DMS53 treated with DMSO at 0.1 percent for 48 hours (cell line): Measurements from ENCODE around the gene ATG10.
"Not testable (repeated sequence)": the region's sequence is repeated elsewhere in the genome, so short reads cannot be mapped to it uniquely, and the experiment has no call there.

Experiments used
- DNase-seq: peaks from one replicate; lab custom pipeline; 2025; ENCODE audit not compliant: unreplicated experiment; lab: John Stamatoyannopoulos, UW

ATG10 gene

DNA sequence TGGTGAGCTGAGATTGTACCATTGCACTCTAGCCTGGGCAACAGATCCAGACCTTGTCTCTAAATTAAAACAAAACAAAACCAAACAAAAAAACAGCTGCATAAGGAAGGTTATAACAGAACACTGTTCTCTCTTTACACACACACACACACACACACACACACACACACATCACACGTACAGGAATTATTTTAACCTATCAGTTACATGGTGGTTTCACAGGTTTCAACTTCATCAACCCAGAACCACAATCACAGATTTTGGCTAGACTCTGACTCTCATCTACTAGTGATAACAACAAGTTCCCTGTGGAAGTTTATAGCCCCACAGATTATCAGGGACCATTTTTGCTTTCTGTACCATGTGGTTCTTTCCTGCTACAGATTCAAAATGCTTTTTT, 246.1 kb downstream of the ATG10 start:
- DNase-seq, result no peak

DNA sequence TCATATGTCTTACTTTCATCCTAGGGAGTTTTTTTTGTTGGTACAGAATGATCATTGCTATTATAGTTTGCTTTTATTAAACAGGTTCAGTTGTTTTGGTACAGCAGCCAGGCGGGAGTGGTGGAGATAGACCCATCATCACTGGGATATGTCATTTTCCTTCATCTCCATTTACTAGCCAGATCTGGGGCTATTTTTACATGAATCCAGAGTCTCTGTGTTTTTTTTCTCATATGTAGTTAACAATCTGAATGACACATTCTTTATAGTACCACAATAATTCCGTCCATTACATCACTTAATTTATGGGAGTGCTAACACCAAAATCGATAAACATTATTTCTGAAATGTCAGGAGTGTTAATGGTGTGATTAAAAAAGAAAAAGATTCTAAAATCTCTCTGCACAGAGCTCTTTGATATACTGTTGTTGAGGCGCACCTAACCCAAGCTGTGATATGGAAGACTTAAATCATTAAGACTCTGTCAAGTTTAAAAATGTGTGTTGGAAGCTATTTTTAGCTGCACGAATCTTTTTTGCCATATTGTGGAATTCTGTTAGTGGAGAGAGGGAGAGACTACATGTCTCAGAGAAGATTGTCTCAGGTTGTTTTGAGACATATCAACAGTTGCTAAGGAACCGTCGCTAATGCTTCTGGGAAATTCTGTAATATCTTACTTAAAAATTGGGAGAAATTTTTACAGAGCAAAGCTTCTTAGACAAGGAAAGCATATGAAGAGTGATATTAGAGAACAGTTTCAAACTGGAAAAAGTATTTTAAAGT, 246.7 kb downstream of the ATG10 start:
- DNase-seq, result no peak

GRCh38 chr5:82221020-82221419, 249.2 kb downstream of the ATG10 start:
- DNase-seq, result no peak

- no peak for DNase-seq
Observed at GRCh38 chr5:82222597-82223574, 251.1 kb downstream of the ATG10 start.

DNA sequence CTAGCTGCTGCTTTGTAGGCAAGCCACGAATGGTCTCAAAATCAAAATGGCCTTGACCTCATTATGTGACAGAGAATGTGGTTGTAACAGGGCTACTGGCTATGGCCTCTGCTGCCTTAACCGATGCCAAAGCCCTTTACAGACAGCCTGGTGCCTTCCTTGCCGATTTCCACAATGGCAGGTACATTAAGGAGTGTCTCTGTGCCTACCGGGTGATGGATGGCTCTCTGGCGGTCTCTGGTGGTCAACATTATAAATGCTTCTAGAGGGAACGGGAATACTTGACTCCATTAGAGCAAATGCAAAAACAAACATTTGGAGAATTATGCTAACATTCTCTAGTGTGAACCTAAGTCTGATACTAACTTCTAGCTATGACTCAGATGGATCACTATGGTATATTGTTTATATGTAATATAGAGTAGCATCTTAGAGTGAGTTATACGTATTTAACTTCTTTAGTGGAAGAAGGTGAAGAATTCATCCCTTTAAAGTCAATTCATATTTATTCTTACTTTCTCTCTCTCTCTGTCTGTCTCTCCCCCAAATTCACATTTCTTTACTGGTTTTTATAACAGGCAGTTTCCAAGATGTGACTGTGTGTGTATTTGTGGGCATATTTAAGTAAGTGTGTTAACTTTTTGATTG, 253.8 kb downstream of the ATG10 start:
- peak; percentile 71 for DNase-seq

DNA sequence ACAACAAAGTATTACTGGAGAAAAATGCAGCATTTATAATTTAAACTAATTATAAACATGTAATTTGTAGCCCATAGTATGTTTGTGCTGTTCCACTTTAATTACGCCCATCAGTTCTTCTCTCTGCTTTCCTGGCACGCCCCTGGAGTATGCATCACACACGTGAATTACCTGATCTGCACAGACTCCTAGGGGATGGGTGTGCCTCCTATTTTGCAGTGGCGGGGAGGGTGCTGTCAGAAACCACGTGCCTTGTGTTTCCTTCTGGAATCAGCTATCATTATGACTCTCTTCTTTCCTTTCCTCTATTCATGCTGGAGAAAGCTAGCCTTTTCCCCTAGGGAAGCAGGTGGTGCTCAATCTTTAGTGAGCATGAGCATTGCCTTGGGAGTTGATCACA, 263.1 kb downstream of the ATG10 start:
- DNase-seq, result no peak

DNA sequence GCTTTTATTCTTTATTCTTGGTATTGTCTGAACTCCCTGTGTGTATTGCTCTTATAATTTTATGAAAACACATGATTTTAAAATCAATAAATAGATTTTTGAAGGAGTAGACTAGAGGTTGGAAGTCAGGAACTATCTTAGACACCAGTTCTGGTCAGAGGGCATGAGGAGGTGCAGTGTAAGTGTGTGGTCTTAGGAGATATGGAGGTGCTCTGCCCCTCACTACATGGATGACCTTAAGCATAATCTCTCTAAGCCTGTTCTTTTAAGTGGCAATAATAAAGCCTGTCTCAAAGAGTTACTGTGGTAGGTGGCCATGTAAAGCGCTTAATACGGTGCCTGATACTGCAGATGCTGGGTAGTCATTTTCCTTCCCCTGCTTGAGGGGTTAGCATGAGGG, 272.3 kb downstream of the ATG10 start:
- DNase-seq, result no peak

DNA sequence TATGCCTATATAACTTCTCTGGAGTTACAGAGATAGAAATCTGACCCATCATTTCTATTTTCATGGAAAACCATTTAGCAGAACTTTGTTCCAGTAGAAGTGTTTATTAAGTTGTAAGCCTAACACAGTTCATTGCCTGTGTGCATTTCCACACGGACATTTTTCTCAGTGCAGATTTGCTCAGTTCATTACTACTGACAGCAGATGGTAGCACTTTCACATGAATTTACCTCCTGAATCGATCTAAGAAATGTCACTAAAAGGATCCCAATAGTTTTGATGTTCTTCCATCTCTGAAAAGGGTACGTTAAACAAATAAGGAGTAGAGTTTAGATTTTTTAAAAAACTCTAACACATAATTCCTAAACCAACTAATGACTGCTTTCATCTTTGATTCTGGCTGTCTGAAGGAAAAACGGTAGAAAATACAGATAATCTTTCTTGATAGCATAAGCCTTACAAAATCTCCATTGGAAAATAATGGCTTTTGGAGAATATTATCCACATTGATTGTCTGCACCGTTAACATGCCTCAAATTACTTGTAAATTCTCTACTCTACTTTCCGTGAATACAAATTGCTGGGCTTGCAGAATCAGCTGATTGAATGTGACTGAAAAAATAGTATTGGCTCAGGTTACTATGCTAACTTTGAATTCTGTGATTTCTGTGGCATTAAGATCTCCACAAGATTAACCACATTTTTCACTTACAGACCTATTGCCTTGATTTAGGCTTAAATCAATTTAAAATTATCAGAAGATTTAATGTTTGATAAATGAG, 273.2 kb downstream of the ATG10 start:
- DNase-seq, result no peak

GRCh38 chr5:82246960-82247574, 275.2 kb downstream of the ATG10 start:
- no peak for DNase-seq

DNA sequence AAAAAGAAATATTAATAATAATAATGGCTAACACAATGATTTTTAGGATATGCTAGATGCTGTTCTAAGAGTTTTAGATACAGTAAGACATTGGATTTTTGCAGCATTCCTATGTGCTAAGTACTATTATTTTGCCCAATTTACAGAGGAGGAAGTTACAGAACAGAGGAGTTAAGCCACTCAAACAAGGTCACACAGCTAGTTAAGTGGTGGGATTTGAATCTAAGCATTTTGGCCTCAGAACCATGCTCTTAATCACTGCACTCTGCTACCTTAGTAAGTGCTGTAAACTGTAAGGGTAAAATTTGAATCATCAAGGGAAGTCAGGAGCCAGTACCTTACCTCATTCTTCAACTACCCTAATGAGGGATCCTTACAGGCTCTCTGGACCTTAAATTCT, 280.9 kb downstream of the ATG10 start:
- DNase-seq, result no peak

GRCh38 chr5:82255844-82256243, 284.0 kb downstream of the ATG10 start:
- no peak for DNase-seq

DNA sequence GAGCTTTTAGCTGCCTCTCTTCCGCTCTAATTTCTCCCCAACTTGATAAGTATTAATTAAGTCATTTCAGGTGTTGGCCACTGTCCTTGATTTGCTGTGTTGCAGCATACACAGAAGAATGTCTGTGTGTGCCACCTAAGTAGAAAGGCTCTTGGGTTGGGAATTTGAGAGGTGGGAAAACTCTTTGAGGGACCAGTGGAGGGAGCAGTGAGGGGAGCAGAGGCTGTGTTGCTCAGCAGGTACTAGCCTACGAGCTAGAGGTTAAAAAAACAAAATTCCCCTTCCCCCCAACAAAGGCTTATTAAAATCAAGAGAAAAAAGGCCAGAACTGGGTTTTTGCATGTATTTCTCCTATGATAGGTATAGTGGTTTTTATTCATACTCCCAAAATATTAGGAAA, 285.4 kb downstream of the ATG10 start:
- no peak for DNase-seq

DNA sequence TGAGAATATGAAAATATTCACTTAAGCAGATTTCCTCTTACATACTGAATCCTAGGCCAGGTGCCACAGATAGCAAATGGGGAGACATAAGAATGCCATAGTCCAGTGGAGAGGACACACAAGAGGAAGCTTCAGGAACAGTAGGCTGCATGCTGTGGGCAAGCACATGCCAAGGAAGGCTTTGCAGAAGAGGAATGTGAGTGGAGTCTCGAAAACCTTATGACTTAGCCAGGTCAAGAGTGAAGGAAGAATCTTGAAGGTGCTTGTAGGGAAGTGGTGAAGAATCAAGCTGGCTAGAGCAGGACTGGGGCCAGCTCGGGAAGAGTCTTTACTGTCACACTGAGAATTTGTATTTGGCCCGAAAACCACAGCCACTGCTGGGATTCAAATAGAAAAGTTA, 285.9 kb downstream of the ATG10 start:
- no peak for DNase-seq

DNA sequence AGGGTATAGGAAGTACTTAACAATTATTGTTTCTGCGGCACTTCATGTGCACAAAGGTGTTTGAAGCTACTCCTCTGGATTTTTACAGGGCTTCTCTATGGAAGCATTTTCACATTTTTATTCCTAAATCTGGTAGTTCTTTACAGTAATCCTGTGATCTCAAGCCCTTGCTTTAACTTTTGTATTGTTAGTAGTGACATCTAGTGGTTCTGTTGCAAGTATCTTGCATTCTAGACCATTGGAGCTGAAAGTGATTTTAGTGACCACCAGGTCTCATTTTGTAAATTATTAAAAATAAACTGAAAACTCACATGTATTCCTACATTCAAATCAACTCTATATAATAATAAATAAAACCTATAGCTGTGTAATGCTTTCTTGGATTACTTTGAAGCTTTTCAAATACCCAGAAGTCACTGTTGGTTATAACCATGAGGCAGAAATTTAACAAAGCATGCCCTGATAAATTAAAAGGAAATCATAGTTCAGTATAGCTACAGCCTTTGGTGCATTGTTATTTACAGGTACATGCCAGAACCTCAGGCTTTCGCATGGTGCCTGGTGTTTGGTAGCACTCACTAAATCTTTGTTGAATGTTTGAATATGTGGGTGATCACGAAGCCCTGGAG, 287.5 kb downstream of the ATG10 start:
- DNase-seq, result peak; percentile 15

GRCh38 chr5:82265047-82265446, 293.2 kb downstream of the ATG10 start:
- no peak for DNase-seq

DNA sequence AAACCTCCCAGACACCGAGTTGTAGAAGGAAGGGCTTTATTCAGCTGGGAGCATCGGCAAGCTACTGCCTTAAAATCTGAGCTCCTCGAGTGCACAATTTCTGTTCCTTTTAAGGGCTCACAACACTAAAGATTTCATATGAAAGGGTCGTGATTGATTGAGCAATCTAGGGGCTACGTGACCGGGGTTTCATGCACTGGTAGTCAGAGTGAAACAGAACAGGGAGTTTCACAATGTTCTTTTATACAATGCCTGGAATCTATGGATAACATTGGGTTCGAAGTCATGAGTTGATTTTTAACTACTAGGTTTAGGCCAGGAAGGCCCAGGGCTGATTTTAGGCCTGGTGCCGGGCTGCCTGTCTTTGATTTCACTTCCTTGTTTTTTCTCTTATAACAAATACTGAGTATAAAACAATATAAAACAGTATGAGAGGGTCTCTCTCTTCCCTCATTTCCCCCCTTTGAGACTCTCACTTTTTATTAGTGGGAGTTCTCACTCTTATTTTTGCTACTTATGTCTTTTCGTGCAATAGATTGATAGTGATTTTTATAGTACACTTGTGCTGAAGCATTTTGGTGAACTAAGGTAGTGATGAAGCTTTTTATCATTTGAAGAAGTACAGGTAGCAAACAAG, 295.6 kb downstream of the ATG10 start:
- not testable (repeated sequence) for DNase-seq

GRCh38 chr5:82269363-82269762, 297.5 kb downstream of the ATG10 start:
- not testable (repeated sequence) for DNase-seq

GRCh38 chr5:82272571-82273356, 300.9 kb downstream of the ATG10 start:
- not testable (repeated sequence) for DNase-seq

- DNase-seq, result not testable (repeated sequence)
Observed at GRCh38 chr5:82273426-82273825, 301.6 kb downstream of the ATG10 start.
